Measurements from ENCODE around the gene BCCIP. TPM values are rescaled to one million over a fixed set of nuclear protein-coding genes. Genes with fewer than 3 reads are reported as not detected.

Gene BCCIP
- total RNA-seq, 4 donors from 2014 or later = 21.5 to 31.7 (median 27.7) TPM

DNA sequence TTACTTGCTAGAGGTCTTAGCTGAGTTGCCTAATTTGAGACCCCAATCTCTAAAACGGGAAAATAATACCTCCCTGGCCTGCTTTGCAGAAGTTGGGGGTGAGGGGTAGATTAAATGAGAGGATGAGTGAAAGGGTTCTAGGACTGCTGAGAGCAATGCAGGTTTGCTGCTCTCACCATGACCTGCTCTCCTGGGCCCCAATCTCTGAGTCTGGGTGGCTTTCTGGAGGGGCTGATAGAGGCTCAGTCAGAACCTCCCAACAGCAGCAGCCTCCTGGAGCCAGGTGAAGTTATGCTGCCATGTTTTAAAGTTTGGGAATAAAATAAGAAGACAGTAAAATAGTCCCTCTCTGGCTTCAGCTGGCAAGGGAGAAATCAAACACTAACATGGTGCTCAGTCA, 7.6 kb upstream of the BCCIP start:
- intact Hi-C loops (cut with DNase I; ENCODE audit: low total_unique reads) = no loop called here
- H3K4me3 ChIP-seq (ENCODE audit: low read depth, poor library complexity, severe bottlenecking) = no peak overlapping the region
- WGBS, 2 donors = 0 to 36% methylated on average over 1 of the region's 1 CpG
- TF ChIP-seq, protein P1, sequence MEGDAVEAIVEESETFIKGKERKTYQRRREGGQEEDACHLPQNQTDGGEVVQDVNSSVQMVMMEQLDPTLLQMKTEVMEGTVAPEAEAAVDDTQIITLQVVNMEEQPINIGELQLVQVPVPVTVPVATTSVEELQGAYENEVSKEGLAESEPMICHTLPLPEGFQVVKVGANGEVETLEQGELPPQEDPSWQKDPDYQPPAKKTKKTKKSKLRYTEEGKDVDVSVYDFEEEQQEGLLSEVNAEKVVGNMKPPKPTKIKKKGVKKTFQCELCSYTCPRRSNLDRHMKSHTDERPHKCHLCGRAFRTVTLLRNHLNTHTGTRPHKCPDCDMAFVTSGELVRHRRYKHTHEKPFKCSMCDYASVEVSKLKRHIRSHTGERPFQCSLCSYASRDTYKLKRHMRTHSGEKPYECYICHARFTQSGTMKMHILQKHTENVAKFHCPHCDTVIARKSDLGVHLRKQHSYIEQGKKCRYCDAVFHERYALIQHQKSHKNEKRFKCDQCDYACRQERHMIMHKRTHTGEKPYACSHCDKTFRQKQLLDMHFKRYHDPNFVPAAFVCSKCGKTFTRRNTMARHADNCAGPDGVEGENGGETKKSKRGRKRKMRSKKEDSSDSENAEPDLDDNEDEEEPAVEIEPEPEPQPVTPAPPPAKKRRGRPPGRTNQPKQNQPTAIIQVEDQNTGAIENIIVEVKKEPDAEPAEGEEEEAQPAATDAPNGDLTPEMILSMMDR (IDR thresholded peaks at IDR 0.05) = no peak
- TF ChIP-seq POLR2A (IDR thresholded peaks at IDR 0.05) = no peak
- no peak for DNase-seq (ENCODE audit: low spot score in 2 of 2)

DNA sequence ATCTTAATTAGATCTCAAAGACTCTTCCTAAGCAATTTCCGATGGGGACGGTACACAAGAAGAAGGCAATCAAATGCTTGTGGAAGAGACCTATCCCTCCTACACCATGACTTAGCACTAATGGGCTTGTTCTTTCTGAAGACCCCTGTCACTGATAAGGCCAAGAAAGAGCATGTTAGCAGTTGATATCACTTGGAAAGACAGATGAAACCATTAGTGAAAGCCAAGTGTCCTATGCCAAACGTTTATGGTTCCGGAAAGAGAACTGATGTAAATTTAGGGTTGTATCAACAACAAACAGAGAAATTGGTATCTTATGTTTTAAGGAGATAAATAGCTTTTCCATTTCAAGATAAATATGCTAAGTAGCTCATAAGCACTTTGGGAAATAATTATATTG, 6.8 kb upstream of the BCCIP start:
- intact Hi-C loops (cut with DNase I; ENCODE audit: low total_unique reads) = no loop called here

DNA sequence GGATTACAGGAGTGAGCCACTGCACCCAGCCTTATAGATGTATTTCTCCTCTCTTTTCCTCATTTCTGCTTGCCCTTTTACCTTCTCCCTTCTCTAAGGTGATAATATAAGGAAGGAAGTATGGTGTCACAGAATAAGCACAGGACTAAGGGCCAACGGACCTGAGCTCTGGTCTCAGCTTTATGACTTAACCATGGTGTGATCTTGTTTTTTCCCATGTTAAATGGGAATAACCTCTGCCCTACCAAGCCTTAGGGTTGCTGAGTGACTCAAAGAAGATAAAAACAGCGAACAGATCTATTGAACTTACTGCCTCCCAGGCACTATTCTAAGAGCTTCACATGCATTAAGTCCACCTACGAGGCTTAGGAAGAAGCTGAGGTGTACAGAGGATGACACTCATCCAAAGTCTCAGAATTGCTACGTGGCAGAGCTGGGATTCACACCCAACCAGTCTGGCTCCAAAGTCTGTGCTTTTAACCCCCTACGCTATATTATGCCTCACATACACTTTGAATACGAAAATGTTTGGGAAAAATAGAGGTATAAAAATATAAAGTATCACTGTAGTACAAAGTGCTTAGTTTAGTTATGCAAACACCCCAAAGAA, 5.9 kb upstream of the BCCIP start:
- no peak overlapping the region for H3K4me3 ChIP-seq (ENCODE audit: low read depth, poor library complexity, severe bottlenecking)
- TF ChIP-seq, protein P1 (IDR thresholded peaks at IDR 0.05) = no peak
- no peak for TF ChIP-seq POLR2A (IDR thresholded peaks at IDR 0.05)
- DNase-seq (ENCODE audit: low spot score in 2 of 2) = no peak
- 88 to 89% methylated on average over 6 of the region's 6 CpGs for WGBS, 2 donors
- intact Hi-C loops (cut with DNase I; ENCODE audit: low total_unique reads) = no loop called here

More for the DNA sequence above, 6.8 kb upstream of the BCCIP start:
- 91 to 92% methylated on average over 4 of the region's 4 CpGs for WGBS, 2 donors
- no peak overlapping the region for H3K4me3 ChIP-seq (ENCODE audit: low read depth, poor library complexity, severe bottlenecking)
- no peak for DNase-seq (ENCODE audit: low spot score in 2 of 2)
- TF ChIP-seq, protein P1 (IDR thresholded peaks at IDR 0.05) = no peak

DNA sequence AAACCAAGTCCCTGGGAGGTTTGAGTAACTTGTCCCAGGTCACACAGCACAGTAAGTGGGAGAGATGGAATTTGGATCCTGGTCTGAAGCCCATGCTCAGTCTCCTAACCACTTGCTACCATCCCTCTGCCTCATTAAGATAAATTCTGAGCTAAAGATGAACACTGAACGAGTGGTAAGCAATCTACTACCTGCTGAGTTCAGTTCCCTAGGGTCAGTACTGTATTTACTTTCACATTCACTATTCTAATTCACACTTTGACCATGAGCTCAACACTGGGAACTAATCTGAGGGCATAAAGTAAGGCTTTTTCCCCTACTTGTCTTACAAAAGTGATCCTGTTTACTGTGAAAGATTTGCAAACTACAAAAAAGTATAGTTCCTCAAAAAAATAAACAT, 2.6 kb upstream of the BCCIP start:
- intact Hi-C loops (cut with DNase I; ENCODE audit: low total_unique reads) = no loop called here
- whole genome bisulfite sequencing, 2 donors = 57 to 67% methylated on average over 1 of the region's 1 CpG
- TF ChIP-seq POLR2A (IDR thresholded peaks at IDR 0.05) = no peak
- TF ChIP-seq, protein P1 (IDR thresholded peaks at IDR 0.05) = no peak
- no peak for DNase-seq (ENCODE audit: low spot score in 2 of 2)
- no peak overlapping the region for H3K4me3 ChIP-seq (ENCODE audit: low read depth, poor library complexity, severe bottlenecking)

DNA sequence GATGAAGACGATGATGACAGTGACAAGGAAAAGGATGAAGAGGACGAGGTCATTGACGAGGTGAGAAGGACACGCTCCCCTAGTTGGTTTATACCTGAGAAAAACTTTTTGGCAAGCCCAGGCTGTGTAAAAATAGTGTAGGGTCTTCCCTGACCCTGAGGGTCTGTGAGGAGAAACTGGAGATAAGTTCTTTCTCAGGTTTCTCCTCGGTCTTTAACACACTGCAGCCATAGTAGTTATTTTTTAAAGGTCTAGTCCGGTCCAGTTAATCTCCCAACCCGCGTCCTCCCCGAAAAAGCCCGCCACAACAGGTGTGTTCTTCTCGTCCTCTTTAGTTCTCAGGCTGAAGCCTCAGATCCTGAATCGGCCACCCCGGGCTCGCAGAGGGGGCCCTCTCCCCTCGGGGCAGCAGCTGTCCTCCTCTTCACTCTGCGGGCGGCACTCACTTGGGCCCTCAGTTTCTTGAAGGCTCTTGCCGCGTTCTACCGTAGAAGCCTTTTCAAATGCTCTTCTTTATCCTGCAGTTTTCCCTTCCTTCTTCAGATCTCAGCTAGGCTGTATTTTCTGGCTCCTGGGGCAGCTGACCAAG, 411 bp downstream of the BCCIP start:
- intact Hi-C loops (cut with DNase I; ENCODE audit: low total_unique reads) = no loop called here
- 0 to 1% methylated on average over 20 of the region's 20 CpGs for WGBS, 2 donors
- peak overlapping the region; percentile 93 for H3K4me3 ChIP-seq (ENCODE audit: low read depth, poor library complexity, severe bottlenecking)
- no peak for DNase-seq (ENCODE audit: low spot score in 2 of 2)
- TF ChIP-seq, protein P1 (IDR thresholded peaks at IDR 0.05) = no peak
- no peak for TF ChIP-seq POLR2A (IDR thresholded peaks at IDR 0.05)

DNA sequence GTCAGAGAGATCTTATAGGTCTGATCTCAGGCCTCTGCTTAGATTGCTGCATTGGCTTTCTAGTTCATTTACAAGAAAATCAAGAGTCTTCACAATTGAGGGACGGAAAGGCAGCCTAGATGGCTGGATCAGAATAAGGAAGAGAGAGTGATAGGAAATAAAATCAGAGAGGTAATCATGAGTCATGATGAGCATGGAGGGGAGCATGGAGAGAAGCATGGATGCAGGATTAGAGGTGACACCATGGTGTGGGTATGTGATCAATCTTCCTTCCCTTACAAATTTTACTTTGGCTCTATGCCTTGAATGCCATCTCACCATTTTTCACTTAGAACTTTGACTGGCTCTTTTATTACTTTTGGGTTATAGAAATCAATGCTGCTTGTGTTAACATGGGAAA, 1.4 kb downstream of the BCCIP start:
- intact Hi-C loops (cut with DNase I; ENCODE audit: low total_unique reads) = no loop called here
- WGBS, 2 donors = 73 to 83% methylated on average over 1 of the region's 1 CpG
- no peak for DNase-seq (ENCODE audit: low spot score in 2 of 2)
- TF ChIP-seq, protein P1 (IDR thresholded peaks at IDR 0.05) = no peak
- no peak for TF ChIP-seq POLR2A (IDR thresholded peaks at IDR 0.05)
- H3K4me3 ChIP-seq (ENCODE audit: low read depth, poor library complexity, severe bottlenecking) = no peak overlapping the region

Data from lower leg skin (tissue), 4 donors.